ENCODE measurements around the gene LMO3.
"Not testable (repeated sequence)": the region's sequence is repeated elsewhere in the genome, so short reads cannot be mapped to it uniquely, and the experiment has no call there.

The LMO3 gene

DNA sequence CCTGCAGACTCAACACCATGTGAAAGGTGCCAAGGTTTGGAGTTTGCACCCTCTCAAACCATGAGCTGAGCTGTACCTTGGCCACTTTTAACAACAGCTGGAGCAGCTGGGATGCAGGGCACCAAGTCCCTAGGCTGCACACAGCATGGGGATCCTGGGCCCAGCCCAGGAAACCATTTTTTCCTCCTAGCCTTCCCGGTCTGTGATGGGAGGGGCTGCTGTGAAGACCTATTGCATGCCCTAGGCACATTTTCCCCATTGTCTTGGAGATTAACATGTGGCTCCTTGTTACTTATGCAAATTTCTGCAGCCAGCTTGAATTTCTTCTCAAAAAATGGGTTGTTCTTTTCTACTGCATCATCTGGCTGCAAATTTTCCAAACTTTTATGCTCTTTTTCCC lies 68.3 kb downstream of the LMO3 start:
- not testable (repeated sequence) for DNase-seq

DNA sequence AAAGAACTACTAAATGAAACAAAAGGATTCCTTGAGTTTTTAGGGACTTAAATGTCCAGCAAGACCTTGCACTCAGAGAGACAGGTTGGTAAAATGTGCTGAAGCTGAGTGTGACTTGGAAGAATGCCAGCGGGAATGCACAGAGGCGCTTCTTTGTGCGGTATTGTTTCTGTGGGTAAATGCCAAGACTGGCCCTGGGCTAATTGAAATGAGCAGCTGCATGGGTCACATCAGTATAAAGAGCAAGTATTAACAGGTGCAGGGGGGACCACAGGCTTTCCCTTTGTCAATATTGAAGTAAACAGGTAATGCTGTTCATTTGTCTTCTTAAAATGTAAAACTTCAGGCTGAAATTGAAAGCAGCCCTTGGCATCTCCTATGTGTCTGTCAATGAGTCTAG lies 74.3 kb downstream of the LMO3 start:
- no peak for DNase-seq

DNA sequence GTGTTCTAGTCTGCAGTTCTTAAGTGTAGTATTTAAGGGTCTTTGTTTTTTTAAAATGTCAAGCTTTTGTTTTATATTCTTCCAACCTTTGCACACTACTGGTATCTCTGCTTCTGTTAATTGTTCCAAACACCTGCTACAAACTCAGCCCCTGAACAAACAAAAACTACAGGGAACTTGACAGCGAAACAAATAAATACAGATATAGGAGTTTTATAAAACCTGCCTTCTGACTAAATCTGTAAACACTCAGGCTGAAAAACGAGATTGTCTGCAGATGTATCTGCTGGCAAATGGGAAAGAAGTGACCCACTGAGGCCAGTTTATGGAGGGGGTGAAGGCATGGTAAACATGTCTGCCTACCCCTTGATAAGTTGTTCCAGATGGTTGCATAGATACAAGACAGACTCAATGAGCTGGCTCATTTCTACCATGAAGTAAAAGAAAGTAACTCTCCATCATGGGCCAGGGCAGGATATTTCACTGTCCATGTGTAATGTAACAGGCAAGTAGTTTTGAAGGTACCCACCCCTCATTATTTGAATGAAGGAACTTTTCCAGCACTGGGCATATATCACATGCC lies 75.6 kb downstream of the LMO3 start:
- no peak for DNase-seq

DNA sequence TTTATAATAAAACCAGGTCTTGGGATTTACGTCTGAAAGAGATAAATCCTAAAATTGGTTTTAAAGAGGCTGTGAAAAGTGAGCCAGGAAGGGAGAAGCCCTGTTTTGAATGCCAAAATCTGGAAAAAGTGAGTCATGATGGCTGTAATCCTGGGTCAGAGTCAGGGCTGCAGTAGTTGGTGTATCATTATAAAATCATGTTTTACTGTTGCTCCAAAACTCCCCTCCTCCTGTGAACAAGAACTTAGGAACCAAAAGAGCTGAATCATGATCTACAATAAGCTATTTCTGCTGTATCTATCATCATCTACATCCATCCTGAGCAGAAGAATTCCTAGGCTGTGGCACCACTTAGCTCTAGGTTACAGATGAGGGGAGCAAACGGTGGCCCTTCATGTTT lies 79.3 kb downstream of the LMO3 start:
- no peak for DNase-seq

DNA sequence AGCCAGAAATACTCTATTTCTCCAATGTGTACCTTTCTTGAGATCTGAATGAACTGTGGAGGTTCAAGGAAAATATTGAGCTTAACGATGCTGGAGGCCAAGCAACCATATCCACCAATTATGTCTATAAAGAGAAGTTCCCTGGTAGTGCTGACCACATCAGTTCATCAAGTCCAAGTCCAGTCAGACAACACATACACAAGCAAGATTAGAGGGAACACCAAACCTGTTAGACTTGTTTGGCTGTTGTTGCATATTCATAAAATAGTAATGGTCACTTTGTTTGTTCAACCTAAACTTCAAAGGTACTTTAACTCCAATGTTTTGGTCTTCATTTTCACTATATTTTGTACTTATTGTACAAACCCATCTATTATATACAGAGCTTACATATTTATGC lies 81.6 kb downstream of the LMO3 start:
- no peak for DNase-seq

DNA sequence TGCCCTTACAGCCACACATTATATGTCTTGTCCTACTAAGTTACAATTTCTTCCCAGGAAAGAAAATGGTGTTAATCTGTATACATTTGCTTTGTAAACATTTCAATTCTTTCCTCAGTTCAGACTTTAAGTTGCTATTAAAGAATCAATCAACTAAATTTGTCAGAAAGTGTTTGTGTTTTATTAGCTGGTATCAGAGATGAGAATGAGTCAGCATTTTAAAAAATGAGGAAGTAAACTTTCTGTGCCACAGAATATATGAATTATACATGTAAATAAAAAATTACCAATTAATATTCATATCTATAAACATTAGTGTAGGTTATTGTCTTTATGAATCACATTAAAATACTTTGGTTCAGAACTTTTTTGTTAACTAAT lies 82.0 kb downstream of the LMO3 start:
- no peak for DNase-seq

DNA sequence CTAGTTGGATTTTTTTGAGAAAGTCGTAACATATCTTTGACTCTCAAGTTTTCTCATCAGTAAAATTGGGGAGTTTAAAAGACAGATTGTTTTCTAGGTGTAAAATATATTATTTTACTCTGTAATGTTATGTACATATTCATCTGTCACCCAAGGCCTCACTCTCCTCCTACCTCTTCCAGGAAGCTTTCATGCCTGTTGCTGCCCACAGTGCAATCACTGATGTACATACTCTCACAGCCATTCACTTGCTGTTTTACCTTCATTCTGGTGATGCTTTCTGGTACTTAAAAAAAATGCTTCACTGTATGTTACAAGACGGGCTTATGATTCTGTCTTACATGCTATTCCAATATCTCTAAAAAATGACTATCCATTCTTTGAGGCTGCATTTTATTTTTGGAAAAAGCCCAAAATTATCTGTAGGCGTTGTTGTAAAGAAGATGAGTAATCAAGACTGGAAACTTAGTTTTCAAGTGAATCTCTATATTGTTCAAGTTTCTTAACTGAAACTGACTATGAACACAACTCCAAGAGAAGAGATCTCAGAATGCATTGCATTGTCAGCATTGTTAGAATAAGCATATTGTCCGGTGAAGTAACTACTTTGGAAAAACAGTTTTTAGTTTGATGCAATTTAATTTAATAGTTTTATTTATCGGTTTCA lies 82.5 kb downstream of the LMO3 start:
- no peak for DNase-seq

DNA sequence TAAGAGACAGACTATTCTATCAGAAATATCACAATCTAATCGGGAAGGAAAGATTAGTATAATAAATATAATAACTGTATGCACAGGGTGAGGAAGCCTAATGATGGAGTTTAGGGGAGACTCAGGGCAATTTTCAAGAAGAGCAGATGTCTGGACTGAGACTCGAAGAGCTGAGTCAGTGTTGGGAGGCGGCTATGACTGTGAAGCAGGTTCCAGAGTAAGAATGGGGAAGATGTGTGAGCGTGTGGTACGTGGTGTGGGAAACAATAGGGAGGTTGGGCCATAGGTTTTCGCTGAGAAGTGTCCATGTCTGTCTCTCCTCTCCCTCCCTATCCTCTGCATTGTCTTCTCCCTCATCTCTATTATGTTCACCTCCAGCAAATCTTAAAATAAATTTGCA lies 85.6 kb downstream of the LMO3 start:
- no peak for DNase-seq

DNA sequence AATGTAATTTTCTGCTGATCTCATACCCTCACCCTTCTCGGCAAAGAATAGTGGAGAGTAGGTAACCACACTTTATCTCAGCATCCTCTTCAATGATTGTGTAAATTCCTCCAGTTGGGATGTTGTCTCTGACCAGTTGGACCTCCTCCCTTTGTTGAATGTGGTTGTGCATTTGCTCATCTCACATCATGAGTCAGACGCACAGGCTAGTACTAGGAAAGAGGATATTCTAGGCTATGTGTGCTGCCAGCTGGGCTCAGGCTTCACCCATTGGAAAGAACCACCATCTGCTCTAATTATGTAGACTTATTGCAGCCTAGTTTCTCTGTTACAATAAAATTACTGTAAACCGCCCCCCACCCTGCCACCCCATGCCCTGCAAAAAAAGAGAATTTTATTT lies 90.3 kb downstream of the LMO3 start:
- no peak for DNase-seq

DNA sequence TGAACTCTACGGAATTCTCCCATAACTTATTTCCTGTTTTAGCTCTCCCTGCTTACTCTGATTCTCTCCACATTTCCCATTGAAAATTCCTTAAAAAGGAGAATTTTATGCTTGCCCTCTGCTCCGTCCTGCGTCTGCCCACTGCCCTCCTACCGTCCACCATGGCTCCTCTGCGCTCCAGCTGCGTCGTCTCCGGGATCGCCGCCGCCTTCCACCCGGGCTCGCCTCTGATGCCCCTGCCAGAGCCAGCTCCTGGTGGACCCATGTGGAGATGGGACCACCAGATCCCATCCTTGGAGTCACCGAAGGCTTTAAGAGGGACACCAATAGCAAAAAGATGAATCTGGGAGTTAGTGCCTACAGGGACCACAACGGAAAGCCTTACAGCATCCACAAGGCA lies 92.7 kb downstream of the LMO3 start:
- DNase-seq, result no peak

DNA sequence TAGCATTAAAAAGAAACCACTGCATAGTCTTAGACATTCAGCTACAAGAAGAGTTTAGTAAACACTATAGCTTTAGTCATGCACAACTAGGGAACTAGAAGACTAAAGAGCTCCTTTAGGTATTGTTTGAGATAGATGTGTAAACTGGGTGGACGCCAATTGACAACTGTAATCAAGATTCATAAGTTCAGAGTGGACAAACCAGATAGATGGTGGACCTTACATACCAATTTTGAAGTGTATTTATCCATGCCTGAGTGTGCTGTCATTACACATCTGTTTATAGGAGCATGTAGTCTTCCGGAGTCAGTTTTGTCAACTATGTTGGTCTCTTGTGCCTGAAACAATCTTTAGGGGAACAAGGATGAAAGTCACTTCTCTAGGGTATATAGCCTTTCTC lies 96.6 kb downstream of the LMO3 start:
- DNase-seq, result no peak

DNA sequence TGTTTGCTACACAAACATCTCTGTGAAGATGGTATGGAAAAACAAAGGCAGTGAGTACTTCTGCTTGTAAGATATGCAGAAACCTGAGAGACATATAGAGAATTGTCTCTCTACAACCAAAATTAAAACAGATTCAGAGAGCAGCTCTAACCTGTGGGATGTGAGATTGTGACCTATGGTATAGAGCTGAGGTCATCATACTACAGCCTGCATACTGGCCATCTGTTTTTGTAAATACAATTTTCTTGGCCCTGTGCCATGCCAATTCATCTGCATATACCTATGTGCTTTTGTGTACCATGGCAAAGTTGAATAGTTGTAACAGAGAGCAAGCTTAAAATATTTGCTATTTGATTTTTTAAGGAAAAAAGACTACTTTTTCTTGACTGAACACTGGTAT lies 99.6 kb downstream of the LMO3 start:
- DNase-seq, result no peak

DNA sequence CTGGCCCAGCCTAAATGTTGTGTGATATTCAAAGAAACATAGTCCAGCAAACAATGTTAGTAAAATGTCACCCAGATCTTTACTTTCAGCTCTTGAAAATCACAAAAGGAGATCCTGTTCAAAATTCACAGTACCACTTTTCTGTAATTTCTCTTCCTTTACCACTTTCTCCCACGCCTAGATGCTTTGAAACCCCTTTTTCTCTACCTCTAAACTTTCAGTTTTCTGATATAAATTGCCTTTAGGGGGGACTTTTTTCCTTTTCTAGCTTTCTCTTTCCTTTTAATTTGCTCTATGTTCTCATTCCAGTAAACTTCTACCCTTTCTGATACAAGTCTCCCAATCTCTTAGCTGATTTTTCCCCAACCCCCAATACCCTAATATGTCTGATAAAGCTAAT lies 101.8 kb downstream of the LMO3 start:
- DNase-seq, result no peak

DNA sequence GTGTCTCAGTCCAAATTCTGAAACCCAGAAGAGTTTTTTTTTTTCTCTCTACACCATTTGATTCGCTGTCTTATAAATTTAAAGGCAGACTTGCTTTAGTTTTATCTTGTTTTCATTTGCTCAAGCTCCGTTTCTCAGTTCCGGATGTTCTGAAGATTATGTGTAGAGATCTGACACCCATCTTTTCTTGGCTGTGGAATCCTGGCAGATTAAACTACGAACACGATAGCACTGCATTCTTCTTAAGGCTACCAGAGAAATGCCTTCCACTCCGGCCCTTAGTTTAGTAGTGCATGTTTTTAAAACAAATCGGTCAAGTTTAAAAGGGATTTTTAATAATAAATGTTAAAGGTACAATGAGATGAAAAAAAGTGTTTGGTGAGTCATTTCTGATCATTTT lies 106.4 kb downstream of the LMO3 start:
- DNase-seq, result no peak
